ENCODE results near the gene CAPN15.

Gene CAPN15

DNA sequence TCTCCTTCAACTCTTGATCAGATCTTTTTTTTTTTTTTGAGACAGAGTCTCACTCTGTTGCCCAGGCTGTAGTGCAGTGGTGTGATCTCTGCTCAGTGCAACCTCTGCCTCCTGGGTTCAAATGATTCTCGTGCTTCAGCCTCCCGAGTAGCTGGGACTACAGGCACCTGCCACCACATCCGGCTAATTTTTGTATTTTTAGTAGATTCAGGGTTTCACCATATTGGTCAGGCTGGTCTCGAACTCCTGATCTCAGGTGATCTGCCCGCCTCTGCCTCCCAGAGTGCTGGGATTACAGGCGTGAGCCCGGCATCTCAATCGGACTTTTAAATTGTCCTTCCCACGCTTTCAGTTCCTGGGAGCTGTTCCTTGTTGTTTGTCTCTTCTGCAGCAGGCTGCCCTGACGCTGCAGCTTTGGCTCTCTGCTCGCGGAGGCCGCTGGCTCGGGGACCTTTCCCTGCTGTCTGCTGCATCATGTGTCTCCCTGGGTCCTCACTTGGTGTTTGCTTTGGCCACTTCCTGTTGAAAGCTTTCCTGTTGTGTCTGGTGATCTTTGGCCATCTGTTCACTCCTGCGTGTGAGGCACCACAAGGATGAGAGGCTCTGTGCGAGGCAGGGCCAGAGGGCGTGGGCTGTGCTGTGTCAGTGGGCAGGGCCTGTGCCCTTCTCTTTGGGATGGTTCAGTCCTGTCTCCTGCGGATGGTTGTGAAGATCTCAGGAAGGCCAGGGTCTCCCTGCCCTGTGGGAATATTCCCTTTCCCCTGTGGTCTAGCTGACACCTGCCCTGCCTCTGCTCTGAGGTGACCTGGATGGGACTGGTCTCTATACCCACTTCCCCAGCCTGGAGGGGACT lies 18.4 kb upstream of the CAPN15 start:
- H3K4me3 ChIP-seq (ENCODE audit: low read length), result no peak overlapping the region
- no peak for DNase-seq (ENCODE audit: low read depth)
- no peak for TF ChIP-seq CTCF (conservative IDR thresholded peaks at IDR 0.05; ENCODE audit: low read depth, low read length)

DNA sequence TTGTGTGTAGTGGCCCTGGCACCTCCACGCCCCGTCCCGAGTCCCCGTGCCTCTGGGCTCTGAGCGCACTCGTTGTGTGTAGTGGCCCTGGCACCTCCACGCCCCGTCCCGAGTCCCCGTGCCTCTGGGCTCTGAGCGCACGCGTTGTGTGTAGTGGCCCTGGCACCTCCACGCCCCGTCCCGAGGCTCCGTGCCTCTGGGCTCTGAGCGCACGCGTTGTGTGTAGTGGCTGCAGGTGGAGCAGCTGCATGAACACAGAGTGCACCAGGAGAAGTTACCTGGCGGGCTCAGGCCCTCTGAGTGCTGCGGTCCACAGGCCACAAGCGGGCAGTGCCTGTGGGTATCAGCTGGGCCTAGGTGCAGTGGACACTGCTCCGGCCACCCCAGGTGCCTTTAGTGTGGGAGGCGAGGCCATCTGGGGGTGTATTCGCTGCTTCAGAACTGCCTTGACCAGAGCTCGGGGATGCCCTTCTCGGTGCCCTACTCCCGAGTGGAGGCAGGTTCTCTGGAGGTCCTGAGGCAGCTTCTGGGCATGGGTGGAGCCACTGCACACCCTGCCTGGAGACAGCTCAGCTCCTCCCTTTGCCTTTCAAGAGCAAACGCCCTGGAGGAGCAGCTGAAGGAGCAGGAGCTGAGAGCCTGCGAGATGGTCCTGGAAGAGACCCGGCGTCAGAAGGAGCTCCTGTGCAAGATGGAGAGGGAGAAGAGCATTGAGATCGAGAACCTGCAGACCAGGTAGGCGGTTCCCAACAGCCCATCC lies 17.3 kb upstream of the CAPN15 start:
- no peak for TF ChIP-seq CTCF (conservative IDR thresholded peaks at IDR 0.05; ENCODE audit: low read depth, low read length)
- DNase-seq (ENCODE audit: low read depth), result no peak
- no peak overlapping the region for H3K4me3 ChIP-seq (ENCODE audit: low read length)

DNA sequence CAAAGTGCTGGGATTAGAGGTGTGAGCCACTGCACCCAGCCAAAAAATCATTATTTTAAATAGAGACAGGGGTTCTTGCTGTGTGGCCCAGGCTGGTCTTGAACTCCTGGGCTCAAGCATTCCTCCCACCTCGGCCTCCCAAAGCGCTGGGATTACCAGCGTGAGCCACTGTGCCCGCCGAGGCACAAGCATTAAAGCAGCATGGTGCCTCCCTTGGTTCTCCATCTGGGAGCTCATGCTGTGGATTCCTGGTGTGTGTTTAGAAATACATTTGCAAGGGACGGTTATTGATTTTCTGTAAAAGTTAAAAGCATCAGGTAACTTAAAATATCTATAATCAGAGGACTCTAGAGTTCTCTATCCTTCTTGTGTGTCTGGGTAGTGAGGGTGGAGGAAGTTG lies 14.7 kb upstream of the CAPN15 start:
- no peak for DNase-seq (ENCODE audit: low read depth)
- no peak for TF ChIP-seq CTCF (conservative IDR thresholded peaks at IDR 0.05; ENCODE audit: low read depth, low read length)
- no peak overlapping the region for H3K4me3 ChIP-seq (ENCODE audit: low read length)

- H3K4me3 ChIP-seq (ENCODE audit: low read length), result no peak overlapping the region
- DNase-seq (ENCODE audit: low read depth), result no peak
- no peak for TF ChIP-seq CTCF (conservative IDR thresholded peaks at IDR 0.05; ENCODE audit: low read depth, low read length)
Observed at GRCh38 chr16:513950-514349, 13.6 kb upstream of the CAPN15 start.

DNA sequence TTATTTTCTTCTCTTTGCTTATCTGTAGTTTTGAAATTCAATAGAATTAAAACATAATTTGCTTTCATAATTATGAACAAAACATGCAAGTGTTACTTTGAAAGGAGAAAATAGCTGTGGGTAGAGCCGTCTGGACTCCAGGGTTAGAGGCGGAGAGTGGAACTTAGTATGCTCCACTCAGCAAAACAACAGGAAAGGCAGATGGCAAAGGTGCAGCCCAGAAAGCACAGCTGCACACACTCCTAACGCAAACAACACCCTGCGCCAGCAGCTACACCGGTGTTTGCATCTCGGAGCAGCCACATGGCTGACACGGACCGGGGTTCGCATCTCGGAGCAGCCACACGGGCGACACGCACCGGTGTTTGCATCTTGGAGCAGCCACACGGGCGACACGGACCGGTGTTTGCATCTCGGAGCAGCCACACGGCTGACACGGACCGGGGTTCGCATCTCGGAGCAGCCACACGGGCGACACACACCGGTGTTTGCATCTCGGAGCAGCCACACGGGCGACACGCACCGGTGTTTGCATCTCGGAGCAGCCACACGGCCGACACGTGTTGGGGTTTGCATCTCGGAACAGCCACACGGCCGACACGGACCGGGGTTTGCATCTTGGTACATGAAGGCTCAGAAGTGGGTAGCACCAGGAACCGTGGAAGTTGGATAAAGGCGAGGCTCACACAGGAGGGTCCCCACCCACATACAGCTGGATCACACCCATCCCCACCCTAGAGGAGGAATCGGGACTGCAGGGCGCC lies 12.2 kb upstream of the CAPN15 start:
- no peak for TF ChIP-seq CTCF (conservative IDR thresholded peaks at IDR 0.05; ENCODE audit: low read depth, low read length)
- no peak for DNase-seq (ENCODE audit: low read depth)
- no peak overlapping the region for H3K4me3 ChIP-seq (ENCODE audit: low read length)

- DNase-seq (ENCODE audit: low read depth), result no peak
- no peak overlapping the region for H3K4me3 ChIP-seq (ENCODE audit: low read length)
- TF ChIP-seq CTCF (conservative IDR thresholded peaks at IDR 0.05; ENCODE audit: low read depth, low read length), result no peak
Observed at GRCh38 chr16:515939-516226, 11.6 kb upstream of the CAPN15 start.

All from retinal pigment epithelial cell (primary cell).